ENCODE measurements around the gene ATN1.

ATN1 gene

DNA sequence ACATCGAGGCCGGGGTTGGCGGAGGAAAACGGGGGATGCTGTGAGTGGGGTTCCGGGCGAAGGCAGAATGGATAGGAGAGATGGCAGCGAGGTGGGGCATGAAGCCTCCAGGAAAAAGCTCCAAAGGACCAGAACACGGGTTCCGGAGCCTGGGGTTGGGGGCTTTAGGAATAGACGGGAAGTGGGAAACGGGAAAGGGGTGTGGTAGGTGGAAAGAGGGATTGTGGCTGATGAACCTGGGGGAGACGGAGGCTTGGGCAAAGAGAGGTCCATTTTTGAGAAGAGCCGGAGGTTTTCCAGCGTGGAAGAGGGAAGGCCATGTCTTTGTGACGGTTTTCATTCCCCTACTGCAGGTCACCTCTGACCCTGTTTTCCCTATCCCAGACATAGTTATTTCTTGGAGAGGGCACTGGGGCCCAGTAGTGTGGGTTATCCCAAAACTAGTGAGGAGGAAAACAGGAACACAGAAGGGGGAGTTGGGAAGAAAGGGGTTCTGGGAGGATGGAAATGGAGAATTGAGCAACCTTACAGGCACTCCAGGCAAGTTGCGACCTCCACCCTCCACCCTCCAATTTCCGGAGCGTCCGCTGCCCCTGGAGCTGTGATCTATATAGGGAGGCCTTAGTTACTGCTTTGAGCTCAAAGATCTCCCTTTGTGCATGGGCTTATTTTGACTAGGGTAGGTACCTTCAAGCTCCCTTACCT is 1.1 kb downstream of the ATN1 start:
- no peak for DNase-seq (ENCODE audit: low read depth)

GRCh38 chr12:6929466-6930452 is 2.0 kb downstream of the ATN1 start:
- DNase-seq (ENCODE audit: low read depth), result no peak

- no peak for DNase-seq (ENCODE audit: low read depth)
These were observed 5.0 kb downstream of the ATN1 start for GRCh38 chr12:6932766-6933165.

DNA sequence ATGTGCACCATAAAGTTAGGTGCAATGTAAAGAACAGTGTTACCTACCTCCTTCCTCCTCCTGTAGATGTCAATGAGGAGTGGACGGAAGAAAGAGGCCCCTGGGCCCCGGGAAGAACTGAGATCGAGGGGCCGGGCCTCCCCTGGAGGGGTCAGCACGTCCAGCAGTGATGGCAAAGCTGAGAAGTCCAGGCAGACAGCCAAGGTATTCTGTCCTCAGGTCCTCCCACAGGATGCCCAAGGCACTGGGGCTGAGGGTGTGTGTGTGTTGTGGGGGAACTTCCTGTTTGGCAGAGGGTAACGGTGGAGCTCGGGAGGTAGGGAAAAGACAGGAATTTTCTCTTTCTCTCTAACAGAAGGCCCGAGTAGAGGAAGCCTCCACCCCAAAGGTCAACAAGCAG is 6.4 kb downstream of the ATN1 start:
- no peak for DNase-seq (ENCODE audit: low read depth)

GRCh38 chr12:6935371-6936193 is 7.8 kb downstream of the ATN1 start:
- no peak for DNase-seq (ENCODE audit: low read depth)

- no peak for DNase-seq (ENCODE audit: low read depth)
These were observed 8.5 kb downstream of the ATN1 start for GRCh38 chr12:6936194-6936635.

- no peak for DNase-seq (ENCODE audit: low read depth)
These were observed 9.1 kb downstream of the ATN1 start for GRCh38 chr12:6936636-6937480.

- DNase-seq (ENCODE audit: low read depth), result peak; percentile 88
These were observed 10.0 kb downstream of the ATN1 start for GRCh38 chr12:6937481-6938352.

DNA sequence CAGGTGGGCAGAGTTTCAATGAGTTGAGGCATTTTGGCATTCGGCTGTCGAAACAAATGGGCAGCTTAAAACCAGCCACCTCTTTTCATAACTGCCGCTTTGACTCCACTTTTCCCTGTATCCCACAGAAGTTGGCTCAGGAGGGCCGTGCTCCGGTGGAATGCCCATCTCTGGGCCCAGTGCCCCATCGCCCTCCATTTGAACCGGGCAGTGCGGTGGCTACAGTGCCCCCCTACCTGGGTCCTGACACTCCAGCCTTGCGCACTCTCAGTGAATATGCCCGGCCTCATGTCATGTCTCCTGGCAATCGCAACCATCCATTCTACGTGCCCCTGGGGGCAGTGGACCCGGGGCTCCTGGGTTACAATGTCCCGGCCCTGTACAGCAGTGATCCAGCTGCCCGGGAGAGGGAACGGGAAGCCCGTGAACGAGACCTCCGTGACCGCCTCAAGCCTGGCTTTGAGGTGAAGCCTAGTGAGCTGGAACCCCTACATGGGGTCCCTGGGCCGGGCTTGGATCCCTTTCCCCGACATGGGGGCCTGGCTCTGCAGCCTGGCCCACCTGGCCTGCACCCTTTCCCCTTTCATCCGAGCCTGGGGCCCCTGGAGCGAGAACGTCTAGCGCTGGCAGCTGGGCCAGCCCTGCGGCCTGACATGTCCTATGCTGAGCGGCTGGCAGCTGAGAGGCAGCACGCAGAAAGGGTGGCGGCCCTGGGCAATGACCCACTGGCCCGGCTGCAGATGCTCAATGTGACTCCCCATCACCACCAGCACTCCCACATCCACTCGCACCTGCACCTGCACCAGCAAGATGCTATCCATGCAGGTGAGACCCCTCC is 10.8 kb downstream of the ATN1 start:
- DNase-seq (ENCODE audit: low read depth), result no peak

DNA sequence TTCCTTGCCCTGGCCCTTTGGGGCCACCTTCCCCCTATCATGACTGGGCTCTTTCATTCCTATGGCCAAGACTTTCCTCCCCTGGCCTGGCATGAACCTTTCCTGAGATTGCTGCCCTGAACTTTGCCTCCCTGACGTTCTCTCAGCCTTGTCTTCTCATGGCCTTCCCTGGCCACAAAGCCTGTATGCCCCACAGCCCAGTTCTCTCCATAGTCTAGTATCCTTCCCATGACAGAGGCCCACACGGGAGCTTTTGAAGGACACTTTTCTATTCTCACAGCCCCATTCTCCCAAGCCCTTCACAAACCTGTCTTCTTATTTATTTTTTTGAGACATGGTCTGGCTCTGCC is 11.4 kb downstream of the ATN1 start:
- no peak for DNase-seq (ENCODE audit: low read depth)

DNA sequence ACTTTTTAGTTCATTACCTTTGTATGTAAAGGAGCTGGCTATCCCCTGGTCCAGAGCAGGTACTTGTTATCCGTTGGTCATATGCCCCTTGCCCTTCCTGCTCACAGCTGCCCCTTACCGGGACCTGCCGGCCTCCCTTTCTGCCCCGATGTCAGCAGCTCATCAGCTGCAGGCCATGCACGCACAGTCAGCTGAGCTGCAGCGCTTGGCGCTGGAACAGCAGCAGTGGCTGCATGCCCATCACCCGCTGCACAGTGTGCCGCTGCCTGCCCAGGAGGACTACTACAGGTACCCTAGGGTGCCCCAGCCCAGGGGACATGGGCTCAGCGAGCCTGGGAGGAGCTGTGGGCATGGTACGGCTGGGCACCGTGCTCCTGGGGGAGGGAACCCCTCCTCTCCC is 13.5 kb downstream of the ATN1 start:
- DNase-seq (ENCODE audit: low read depth), result no peak

DNA sequence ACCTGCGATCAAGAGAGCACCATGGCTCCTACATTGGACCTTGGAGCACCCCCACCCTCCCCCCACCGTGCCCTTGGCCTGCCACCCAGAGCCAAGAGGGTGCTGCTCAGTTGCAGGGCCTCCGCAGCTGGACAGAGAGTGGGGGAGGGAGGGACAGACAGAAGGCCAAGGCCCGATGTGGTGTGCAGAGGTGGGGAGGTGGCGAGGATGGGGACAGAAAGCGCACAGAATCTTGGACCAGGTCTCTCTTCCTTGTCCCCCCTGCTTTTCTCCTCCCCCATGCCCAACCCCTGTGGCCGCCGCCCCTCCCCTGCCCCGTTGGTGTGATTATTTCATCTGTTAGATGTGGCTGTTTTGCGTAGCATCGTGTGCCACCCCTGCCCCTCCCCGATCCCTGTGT is 14.0 kb downstream of the ATN1 start:
- DNase-seq (ENCODE audit: low read depth), result no peak

- DNase-seq (ENCODE audit: low read depth), result no peak
These were observed 14.5 kb downstream of the ATN1 start for GRCh38 chr12:6942331-6942665.

DNA sequence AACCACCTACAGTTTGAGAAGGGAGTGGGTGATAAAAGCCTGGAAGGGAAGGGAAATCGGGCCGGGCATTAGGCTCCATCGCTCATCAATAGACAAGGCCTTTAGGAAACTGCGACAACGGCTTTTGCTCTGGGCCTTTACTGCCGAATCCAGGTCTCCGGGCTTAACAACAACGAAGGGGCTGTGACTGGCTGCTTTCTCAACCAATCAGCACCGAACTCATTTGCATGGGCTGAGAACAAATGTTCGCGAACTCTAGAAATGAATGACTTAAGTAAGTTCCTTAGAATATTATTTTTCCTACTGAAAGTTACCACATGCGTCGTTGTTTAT is 15.6 kb downstream of the ATN1 start:
- DNase-seq (ENCODE audit: low read depth), result no peak

GRCh38 chr12:6943722-6944380 is 16.1 kb downstream of the ATN1 start, which contains the start of the genes C12orf57 and RNU7-1:
Gene C12orf57, plus strand, starts transcription at chr12:6944022. Its CDS starts 100 bp downstream, at chr12:6944122.
Gene RNU7-1, plus strand, starts transcription at chr12:6943816.
- no peak for DNase-seq (ENCODE audit: low read depth)

GRCh38 chr12:6944381-6945186 is 16.8 kb downstream of the ATN1 start:
- peak; percentile 76 for DNase-seq (ENCODE audit: low read depth)

GRCh38 chr12:6945613-6946012 is 17.9 kb downstream of the ATN1 start:
- DNase-seq (ENCODE audit: low read depth), result no peak

Data from stimulated activated CD8-positive, alpha-beta memory T cell treated with anti-CD3 and anti-CD28 coated beads, Interleukin-12 subunit alpha, Interleukin-12 subunit beta, amount 100 ng/mL, for 1 hour (primary cell).